ENCODE measurements around the gene CDKAL1. TPM values are rescaled to one million over a fixed set of nuclear protein-coding genes. Genes with fewer than 3 reads are reported as not detected.

CDKAL1 gene
- total and polyA plus RNA-seq, 10 donors, result 4.8 to 26.9 (median 20.1) TPM

DNA sequence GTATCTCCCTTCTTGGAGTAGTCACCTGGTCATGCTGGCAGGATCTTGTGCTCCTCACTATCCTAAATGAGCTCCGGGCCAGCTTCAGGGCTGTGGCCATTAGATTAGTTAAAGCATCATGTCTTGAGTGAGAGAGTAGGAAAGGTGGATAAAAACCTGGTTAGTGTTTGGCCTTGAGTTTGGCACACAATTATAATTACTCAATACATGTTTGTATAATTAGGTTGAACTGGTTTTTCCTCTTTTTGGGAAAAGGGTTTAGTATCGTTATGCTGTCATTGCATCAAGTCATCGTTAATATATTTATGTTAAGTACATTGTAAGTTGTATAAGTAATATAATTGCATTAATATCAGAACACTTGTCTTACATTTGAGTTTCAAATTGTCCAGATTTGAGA is 126.3 kb downstream of the CDKAL1 start:
- no peaks in the 10 kb centered on the region for H3K9me3 ChIP-seq
- WGBS, 5 donors, result 92 to 97% (median 95%) methylated on average over 3 of the region's 3 CpGs
- intact Hi-C loops (cut with DNase I; ENCODE audit: low total_unique reads), result no loop called here
- H3K27me3 ChIP-seq (replicated peaks in 1 of 7), result no peaks in the 10 kb centered on the region
- peaks cover 0 to 4% (median 0%) of the 10 kb centered on the region in 6 donors for H3K4me1 ChIP-seq
- DNase-seq, result no peak
- H3K4me3 ChIP-seq, result no peak overlapping the region
- TF ChIP-seq, protein P1, sequence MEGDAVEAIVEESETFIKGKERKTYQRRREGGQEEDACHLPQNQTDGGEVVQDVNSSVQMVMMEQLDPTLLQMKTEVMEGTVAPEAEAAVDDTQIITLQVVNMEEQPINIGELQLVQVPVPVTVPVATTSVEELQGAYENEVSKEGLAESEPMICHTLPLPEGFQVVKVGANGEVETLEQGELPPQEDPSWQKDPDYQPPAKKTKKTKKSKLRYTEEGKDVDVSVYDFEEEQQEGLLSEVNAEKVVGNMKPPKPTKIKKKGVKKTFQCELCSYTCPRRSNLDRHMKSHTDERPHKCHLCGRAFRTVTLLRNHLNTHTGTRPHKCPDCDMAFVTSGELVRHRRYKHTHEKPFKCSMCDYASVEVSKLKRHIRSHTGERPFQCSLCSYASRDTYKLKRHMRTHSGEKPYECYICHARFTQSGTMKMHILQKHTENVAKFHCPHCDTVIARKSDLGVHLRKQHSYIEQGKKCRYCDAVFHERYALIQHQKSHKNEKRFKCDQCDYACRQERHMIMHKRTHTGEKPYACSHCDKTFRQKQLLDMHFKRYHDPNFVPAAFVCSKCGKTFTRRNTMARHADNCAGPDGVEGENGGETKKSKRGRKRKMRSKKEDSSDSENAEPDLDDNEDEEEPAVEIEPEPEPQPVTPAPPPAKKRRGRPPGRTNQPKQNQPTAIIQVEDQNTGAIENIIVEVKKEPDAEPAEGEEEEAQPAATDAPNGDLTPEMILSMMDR (IDR thresholded peaks at IDR 0.05 in 8 of 11, conservative IDR thresholded peaks at IDR 0.05 in 3 of 11), result no peak
- TF ChIP-seq POLR2AphosphoS5 (IDR thresholded peaks at IDR 0.05) (no peak), POLR2A (IDR thresholded peaks at IDR 0.05) (no peak)
- no peak overlapping the region for H3K27ac ChIP-seq
- peaks cover 0 to under 1% (median 0%) of the 10 kb centered on the region in 6 donors for H3K36me3 ChIP-seq

DNA sequence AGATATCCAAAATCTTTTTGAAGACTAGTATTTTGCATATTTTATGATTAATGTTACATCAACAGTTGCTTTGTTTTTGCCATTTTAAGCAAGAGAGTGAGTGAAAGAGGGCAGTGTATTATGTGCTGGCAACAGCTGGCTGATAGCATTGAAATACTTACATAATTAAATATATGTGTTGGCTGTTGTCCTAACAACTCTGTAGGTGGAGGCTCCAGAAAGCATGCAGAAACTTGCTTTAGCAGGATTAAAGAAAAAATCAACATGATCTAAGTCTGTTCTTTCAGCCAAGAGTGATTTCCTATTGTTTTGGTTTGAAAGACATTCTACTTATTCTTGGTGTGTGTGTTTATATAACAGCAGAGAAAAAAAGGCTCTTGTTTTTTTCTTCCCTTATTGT is 127.5 kb downstream of the CDKAL1 start:
- no peaks in the 10 kb centered on the region for H3K36me3 ChIP-seq
- intact Hi-C loops (cut with DNase I; ENCODE audit: low total_unique reads), result no loop called here
- DNase-seq, result no peak
- peaks cover 0 to 4% (median 0%) of the 10 kb centered on the region in 6 donors for H3K4me1 ChIP-seq
- no peak overlapping the region for H3K4me3 ChIP-seq
- H3K27ac ChIP-seq, result no peak overlapping the region
- H3K9me3 ChIP-seq, result no peaks in the 10 kb centered on the region
- TF ChIP-seq, protein P1 (IDR thresholded peaks at IDR 0.05 in 8 of 11, conservative IDR thresholded peaks at IDR 0.05 in 3 of 11), result no peak
- no peaks in the 10 kb centered on the region for H3K27me3 ChIP-seq (replicated peaks in 1 of 7)

DNA sequence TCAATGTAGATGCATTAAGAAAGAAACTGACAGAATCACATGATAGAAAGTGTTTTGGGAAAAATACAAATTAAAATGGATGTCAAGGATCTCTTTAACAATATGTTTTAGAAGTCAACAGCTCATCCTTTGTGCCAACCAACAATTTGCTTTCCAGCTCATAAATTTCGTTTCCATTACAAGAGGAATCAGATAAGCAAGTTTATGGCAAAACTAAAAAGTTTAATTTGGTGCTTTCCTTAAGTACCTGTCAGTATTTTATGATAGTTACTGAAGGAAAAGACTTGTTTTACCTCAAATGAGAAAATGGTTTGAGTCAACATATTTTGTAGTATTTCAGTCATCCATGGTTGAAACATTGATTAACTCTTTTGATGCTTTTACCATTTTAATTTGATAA is 130.0 kb downstream of the CDKAL1 start:
- 78 to 98% (median 95%) methylated on average over 1 of the region's 1 CpG for WGBS, 5 donors
- TF ChIP-seq POLR2AphosphoS5 (IDR thresholded peaks at IDR 0.05), result no peak
- TF ChIP-seq, protein P1 (IDR thresholded peaks at IDR 0.05 in 8 of 11, conservative IDR thresholded peaks at IDR 0.05 in 3 of 11), result no peak
- no peak for TF ChIP-seq POLR2A (IDR thresholded peaks at IDR 0.05)
- intact Hi-C loops (cut with DNase I; ENCODE audit: low total_unique reads), result no loop called here

DNA sequence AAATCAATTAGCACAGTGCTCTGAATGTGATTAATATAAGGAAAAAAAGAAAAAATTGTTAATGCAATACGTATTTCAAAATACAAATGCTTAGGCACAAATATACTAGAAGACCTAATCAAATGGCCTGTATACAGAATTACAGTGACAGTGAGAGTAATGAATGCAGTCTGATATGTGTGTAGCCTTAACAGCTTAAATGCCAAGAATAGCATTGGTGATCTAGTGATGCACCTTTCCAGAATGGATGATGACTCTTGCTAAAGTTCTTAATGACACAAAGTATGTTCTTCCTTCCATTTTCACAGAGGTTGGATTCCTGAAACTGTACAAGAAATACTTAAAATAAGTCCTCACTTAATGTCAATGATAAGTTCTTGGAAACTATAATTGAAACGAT is 131.0 kb downstream of the CDKAL1 start:
- no peak for DNase-seq
- H3K36me3 ChIP-seq, result no peaks in the 10 kb centered on the region
- H3K4me3 ChIP-seq, result no peak overlapping the region
- H3K27ac ChIP-seq, result no peak overlapping the region
- no peaks in the 10 kb centered on the region for H3K9me3 ChIP-seq
- no peaks in the 10 kb centered on the region for H3K27me3 ChIP-seq (replicated peaks in 1 of 7)
- intact Hi-C loops (cut with DNase I; ENCODE audit: low total_unique reads), result no loop called here
- 47 to 96% (median 75%) methylated on average over 2 of the region's 2 CpGs for WGBS, 5 donors
- TF ChIP-seq POLR2A (IDR thresholded peaks at IDR 0.05), result no peak
- TF ChIP-seq, protein P1 (IDR thresholded peaks at IDR 0.05 in 8 of 11, conservative IDR thresholded peaks at IDR 0.05 in 3 of 11), result no peak
- no peak for TF ChIP-seq POLR2AphosphoS5 (IDR thresholded peaks at IDR 0.05)
- H3K4me1 ChIP-seq, result peaks cover 0 to 4% (median 0%) of the 10 kb centered on the region in 6 donors

More for the DNA sequence above, 130.0 kb downstream of the CDKAL1 start:
- Histone ChIP-seq H3K4me3 (no peak overlapping the region), H3K27ac (no peak overlapping the region), H3K36me3 (no peaks in the 10 kb centered on the region), H3K4me1 (peaks cover 0 to 4% (median 0%) of the 10 kb centered on the region in 6 donors), H3K27me3 (replicated peaks in 1 of 7) (no peaks in the 10 kb centered on the region), H3K9me3 (no peaks in the 10 kb centered on the region)
- no peak for DNase-seq

Measured in spleen (tissue), 11 donors.